ENCODE data around the gene PKP4. TPM values are rescaled to one million over a fixed set of nuclear protein-coding genes. Genes with fewer than 3 reads are reported as not detected.

Gene PKP4
- total RNA-seq, 1 experiment from 2014 or later = 55.2 TPM

DNA sequence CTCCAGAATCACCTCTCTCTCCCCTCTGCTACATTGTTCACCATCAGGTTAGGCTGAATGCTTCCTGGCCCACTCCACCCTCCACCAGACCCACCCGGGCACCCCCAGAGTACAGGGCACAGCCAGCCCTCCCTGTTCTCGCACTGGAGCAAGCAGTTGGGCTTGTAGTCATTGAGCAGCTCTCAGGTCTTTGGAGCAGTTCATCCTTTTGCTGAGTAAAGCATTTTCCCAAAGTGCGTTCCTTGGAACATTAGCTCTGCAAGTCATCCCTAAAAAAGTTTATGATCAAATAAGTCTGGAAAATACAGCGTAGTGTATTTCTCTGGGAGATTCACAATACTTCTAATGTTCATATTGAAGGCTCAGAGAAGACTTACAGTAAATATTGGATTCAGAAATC is 234.9 kb downstream of the PKP4 start:
- intact Hi-C loops (cut with micrococcal nuclease) = no loop called here
- H3K4me2 ChIP-seq (ENCODE audit: low read length) = no peak overlapping the region
- H3K79me2 ChIP-seq (ENCODE audit: insufficient read depth, low read length) = no peaks in the 10 kb centered on the region
- H4K20me1 ChIP-seq (ENCODE audit: insufficient read depth) = no peaks in the 10 kb centered on the region
- RAD21 ChIA-PET (ENCODE audit: low non-redundant PET in 1 of 2, low total read pairs in 2 of 2, uncharacterized antibody in 2 of 2, unreplicated experiment in 2 of 2) = no interaction called here
- CTCF ChIA-PET = interaction anchor here (1.5 kb wide), 1 partner anchor 54 kb away, joined by 3 read pairs; no protein-coding TSS in a partner anchor
- no peak overlapping the region for H3K9ac ChIP-seq (ENCODE audit: low read length)
- H3K27ac ChIP-seq (ENCODE audit: low read depth, low read length) = no peak overlapping the region
- DNase-seq (ENCODE audit: low read depth, low spot score) (no peak), ATAC-seq (no peak)
- H3K4me3 ChIP-seq (replicated peaks in 1 of 2; ENCODE audit: low read depth in 1 of 2, low read length in 2 of 2) = no peak overlapping the region
- POLR2A ChIA-PET = no interaction called here
- H3K4me1 ChIP-seq (ENCODE audit: control insufficient read depth in 1 of 2, insufficient read depth in 2 of 2, low read length in 2 of 2) = no peaks in the 10 kb centered on the region
- H3K9me3 ChIP-seq (ENCODE audit: control insufficient read depth in 1 of 2, insufficient read depth in 1 of 2, low read depth in 1 of 2, low read length in 2 of 2) = no peaks in the 10 kb centered on the region
- no peak overlapping the region for H2AFZ ChIP-seq (ENCODE audit: low read depth, low read length, poor library complexity, severe bottlenecking)
- no peak for TF ChIP-seq CBX3 (IDR thresholded peaks at IDR 0.05; ENCODE audit: low read depth)
- TF ChIP-seq, protein P1, sequence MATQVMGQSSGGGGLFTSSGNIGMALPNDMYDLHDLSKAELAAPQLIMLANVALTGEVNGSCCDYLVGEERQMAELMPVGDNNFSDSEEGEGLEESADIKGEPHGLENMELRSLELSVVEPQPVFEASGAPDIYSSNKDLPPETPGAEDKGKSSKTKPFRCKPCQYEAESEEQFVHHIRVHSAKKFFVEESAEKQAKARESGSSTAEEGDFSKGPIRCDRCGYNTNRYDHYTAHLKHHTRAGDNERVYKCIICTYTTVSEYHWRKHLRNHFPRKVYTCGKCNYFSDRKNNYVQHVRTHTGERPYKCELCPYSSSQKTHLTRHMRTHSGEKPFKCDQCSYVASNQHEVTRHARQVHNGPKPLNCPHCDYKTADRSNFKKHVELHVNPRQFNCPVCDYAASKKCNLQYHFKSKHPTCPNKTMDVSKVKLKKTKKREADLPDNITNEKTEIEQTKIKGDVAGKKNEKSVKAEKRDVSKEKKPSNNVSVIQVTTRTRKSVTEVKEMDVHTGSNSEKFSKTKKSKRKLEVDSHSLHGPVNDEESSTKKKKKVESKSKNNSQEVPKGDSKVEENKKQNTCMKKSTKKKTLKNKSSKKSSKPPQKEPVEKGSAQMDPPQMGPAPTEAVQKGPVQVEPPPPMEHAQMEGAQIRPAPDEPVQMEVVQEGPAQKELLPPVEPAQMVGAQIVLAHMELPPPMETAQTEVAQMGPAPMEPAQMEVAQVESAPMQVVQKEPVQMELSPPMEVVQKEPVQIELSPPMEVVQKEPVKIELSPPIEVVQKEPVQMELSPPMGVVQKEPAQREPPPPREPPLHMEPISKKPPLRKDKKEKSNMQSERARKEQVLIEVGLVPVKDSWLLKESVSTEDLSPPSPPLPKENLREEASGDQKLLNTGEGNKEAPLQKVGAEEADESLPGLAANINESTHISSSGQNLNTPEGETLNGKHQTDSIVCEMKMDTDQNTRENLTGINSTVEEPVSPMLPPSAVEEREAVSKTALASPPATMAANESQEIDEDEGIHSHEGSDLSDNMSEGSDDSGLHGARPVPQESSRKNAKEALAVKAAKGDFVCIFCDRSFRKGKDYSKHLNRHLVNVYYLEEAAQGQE (IDR thresholded peaks at IDR 0.05; ENCODE audit: low read depth) = no peak
- no peak for TF ChIP-seq ZFX (IDR thresholded peaks at IDR 0.05)
- TF ChIP-seq POLR2AphosphoS5 (IDR thresholded peaks at IDR 0.05; ENCODE audit: low read depth, low read length) = no peak
- TF ChIP-seq, protein P2, sequence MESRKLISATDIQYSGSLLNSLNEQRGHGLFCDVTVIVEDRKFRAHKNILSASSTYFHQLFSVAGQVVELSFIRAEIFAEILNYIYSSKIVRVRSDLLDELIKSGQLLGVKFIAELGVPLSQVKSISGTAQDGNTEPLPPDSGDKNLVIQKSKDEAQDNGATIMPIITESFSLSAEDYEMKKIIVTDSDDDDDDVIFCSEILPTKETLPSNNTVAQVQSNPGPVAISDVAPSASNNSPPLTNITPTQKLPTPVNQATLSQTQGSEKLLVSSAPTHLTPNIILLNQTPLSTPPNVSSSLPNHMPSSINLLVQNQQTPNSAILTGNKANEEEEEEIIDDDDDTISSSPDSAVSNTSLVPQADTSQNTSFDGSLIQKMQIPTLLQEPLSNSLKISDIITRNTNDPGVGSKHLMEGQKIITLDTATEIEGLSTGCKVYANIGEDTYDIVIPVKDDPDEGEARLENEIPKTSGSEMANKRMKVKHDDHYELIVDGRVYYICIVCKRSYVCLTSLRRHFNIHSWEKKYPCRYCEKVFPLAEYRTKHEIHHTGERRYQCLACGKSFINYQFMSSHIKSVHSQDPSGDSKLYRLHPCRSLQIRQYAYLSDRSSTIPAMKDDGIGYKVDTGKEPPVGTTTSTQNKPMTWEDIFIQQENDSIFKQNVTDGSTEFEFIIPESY (IDR thresholded peaks at IDR 0.05; ENCODE audit: extremely low read depth, insufficient replicate concordance, low read length) = no peak
- no peak for TF ChIP-seq EGR1 (IDR thresholded peaks at IDR 0.05; ENCODE audit: low read depth)
- TF ChIP-seq SP1 (IDR thresholded peaks at IDR 0.05; ENCODE audit: low read depth) = no peak
- TF ChIP-seq JUND (IDR thresholded peaks at IDR 0.05) = no peak
- TF ChIP-seq ZNF274 (IDR thresholded peaks at IDR 0.05; ENCODE audit: low read depth, low read length) = no peak
- no peak for TF ChIP-seq YY1 (IDR thresholded peaks at IDR 0.05; ENCODE audit: extremely low read depth, insufficient replicate concordance, low read depth, low read length)
- H3K36me3 ChIP-seq (ENCODE audit: control insufficient read depth in 1 of 2, insufficient read depth in 2 of 2, low read length in 2 of 2) = no peaks in the 10 kb centered on the region
- H3K27me3 ChIP-seq (ENCODE audit: insufficient read depth, low read length) = no peaks in the 10 kb centered on the region
- no TSS peak for BruUV-seq (replicated peaks)
- H3K9me2 ChIP-seq (ENCODE audit: insufficient read depth) = no peaks in the 10 kb centered on the region

All from HCT116 (cell line).